ENCODE measurements around the gene KNSTRN. TPM values are rescaled to one million over a fixed set of nuclear protein-coding genes. Genes with fewer than 3 reads are reported as not detected.
A peak's percentile ranks its signal among the peaks of the same experiment; 100 is the strongest.

The KNSTRN gene
- total and polyA plus RNA-seq, 10 donors, result 6.0 to 16.8 (median 10.2) TPM

DNA sequence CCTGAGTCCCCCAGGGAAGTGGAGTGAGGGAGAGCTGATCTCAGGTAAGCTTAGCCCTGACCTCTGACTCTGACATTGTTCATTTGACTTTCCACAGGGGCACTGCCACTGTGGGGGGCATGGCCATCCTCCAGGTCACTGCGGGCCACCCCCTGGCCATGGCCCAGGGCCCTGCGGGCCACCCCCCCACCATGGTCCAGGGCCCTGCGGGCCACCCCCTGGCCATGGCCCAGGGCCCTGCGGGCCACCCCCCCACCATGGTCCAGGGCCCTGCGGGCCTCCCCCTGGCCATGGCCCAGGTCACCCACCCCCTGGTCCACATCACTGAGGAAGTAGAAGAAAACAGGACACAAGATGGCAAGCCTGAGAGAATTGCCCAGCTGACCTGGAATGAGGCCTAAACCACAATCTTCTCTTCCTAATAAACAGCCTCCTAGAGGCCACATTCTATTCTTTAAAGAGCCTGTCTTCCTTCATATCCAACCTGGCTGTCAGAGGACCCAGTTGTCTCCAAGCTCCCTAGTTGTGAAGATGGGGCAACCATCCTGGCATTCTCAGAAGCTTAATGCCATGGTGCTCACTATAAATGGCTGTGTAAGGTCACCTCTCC is 26.4 kb upstream of the KNSTRN start:
- WGBS, 5 donors, result 76 to 100% (median 84%) methylated on average over 3 to 5 of the region's 5 CpGs
- Histone ChIP-seq H3K27me3 (replicated peaks in 1 of 7) (peaks cover 0 to 9% (median 0%) of the 10 kb centered on the region in 7 donors), H3K4me3 (no peak overlapping the region), H3K9me3 (no peaks in the 10 kb centered on the region), H3K4me1 (peaks cover 3 to 27% (median 16%) of the 10 kb centered on the region in 6 donors), H3K36me3 (no peaks in the 10 kb centered on the region), H3K27ac (no peak overlapping the region)
- intact Hi-C loops (cut with DNase I; ENCODE audit: low total_unique reads), result no loop called here
- peak; percentile 28 for DNase-seq
- TF ChIP-seq POLR2AphosphoS5 (IDR thresholded peaks at IDR 0.05) (no peak), POLR2A (IDR thresholded peaks at IDR 0.05) (no peak)
- TF ChIP-seq, protein P1, sequence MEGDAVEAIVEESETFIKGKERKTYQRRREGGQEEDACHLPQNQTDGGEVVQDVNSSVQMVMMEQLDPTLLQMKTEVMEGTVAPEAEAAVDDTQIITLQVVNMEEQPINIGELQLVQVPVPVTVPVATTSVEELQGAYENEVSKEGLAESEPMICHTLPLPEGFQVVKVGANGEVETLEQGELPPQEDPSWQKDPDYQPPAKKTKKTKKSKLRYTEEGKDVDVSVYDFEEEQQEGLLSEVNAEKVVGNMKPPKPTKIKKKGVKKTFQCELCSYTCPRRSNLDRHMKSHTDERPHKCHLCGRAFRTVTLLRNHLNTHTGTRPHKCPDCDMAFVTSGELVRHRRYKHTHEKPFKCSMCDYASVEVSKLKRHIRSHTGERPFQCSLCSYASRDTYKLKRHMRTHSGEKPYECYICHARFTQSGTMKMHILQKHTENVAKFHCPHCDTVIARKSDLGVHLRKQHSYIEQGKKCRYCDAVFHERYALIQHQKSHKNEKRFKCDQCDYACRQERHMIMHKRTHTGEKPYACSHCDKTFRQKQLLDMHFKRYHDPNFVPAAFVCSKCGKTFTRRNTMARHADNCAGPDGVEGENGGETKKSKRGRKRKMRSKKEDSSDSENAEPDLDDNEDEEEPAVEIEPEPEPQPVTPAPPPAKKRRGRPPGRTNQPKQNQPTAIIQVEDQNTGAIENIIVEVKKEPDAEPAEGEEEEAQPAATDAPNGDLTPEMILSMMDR (IDR thresholded peaks at IDR 0.05 in 8 of 11, conservative IDR thresholded peaks at IDR 0.05 in 3 of 11), result no peak

DNA sequence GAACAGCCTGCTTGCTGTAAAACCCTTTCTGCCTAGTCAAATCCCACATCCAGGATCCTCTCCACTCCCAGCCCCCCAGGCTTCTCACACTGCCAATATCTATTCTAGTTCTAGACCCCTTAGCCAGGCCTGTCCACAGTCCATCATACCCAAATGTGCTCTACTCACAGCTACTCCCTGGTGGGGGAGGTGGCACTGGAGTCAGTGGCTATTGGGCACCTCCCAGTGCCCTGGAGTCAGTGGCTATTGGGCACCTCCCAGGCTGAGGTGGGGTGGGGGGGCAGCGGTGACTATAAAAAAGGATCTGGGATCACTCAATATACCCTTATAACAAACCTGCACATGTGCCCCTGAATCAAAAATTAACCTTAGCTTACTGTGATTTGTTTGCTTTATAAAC is 25.3 kb upstream of the KNSTRN start:
- 74 to 82% (median 79%) methylated on average over 1 of the region's 1 CpG for WGBS, 5 donors
- Histone ChIP-seq H3K27ac (no peak overlapping the region), H3K4me3 (peak overlapping the region in 5 of 8 donors; percentile 58 to 78 (median 65)), H3K9me3 (no peaks in the 10 kb centered on the region), H3K4me1 (peaks cover 3 to 27% (median 16%) of the 10 kb centered on the region in 6 donors), H3K27me3 (replicated peaks in 1 of 7) (peaks cover 0 to 9% (median 0%) of the 10 kb centered on the region in 7 donors), H3K36me3 (no peaks in the 10 kb centered on the region)
- TF ChIP-seq, protein P1 (IDR thresholded peaks at IDR 0.05 in 8 of 11, conservative IDR thresholded peaks at IDR 0.05 in 3 of 11), result no peak
- TF ChIP-seq POLR2AphosphoS5 (IDR thresholded peaks at IDR 0.05), result no peak
- TF ChIP-seq POLR2A (IDR thresholded peaks at IDR 0.05), result no peak
- intact Hi-C loops (cut with DNase I; ENCODE audit: low total_unique reads), result no loop called here
- DNase-seq, result peak; percentile 66

DNA sequence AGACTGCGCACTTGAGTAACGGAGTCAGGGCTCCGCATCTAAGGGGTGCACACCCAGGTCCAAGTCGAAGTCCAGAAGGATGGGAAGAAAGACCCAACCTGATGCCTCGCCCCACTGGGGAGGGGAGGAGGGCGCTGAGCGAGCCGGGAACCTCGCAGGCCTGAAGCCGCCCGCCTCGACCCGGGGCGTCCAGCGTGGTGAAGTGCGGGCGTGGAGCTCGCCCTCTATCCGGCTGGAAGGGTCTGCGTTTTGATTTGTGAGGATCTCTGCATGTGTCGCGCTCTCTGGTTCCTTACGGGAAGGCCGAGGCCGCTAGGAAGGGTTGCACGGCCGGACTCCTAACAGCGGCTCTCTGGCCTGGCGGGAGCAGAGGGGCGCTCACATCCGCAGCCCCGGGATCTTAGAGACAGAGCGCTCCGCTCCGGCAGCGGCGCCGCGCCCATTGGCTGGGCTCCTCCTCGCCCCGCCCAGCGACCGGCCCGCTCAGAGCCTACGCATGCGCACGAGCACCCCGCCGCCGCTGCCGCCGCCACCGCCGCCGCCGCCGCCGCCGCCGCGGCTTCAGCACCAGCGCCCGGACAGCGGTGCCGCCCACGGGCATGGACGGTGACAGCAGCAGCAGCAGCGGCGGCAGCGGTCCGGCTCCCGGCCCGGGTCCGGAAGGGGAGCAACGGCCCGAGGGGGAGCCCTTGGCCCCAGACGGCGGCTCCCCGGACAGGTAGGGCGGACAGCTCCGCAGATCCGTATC is 24.6 kb upstream of the KNSTRN start, which contains the start of gene DISP2:
TSS of gene DISP2 (plus strand) at position 497 of the 748 bp plus-strand sequence. CDS start at position 600, 103 bp downstream.
- peaks cover 0 to 5% (median 0%) of the 10 kb centered on the region in 6 donors for H3K36me3 ChIP-seq
- peak; percentile 97 for DNase-seq
- H3K27ac ChIP-seq, result peak within 1 kb of the TSS in 1 of 8 donors; percentile 14
- intact Hi-C loops (cut with DNase I; ENCODE audit: low total_unique reads), result no loop called here
- H3K27me3 ChIP-seq (replicated peaks in 1 of 7), result peaks cover 0 to 9% (median 0%) of the 10 kb centered on the region in 7 donors
- H3K4me1 ChIP-seq, result peaks cover 3 to 27% (median 16%) of the 10 kb centered on the region in 6 donors
- WGBS, 5 donors, result 3 to 16% (median 5%) methylated on average over 16 to 82 of the region's 82 CpGs
- H3K4me3 ChIP-seq, result peak within 1 kb of the TSS; percentile 43 to 78 (median 66)
- H3K9me3 ChIP-seq, result no peaks in the 10 kb centered on the region
- TF ChIP-seq, protein P1 (IDR thresholded peaks at IDR 0.05 in 8 of 11, conservative IDR thresholded peaks at IDR 0.05 in 3 of 11), result peak in 1 of 11 experiments; percentile 10
- TF ChIP-seq POLR2A (IDR thresholded peaks at IDR 0.05), result no peak
- peak in 2 of 3 donors; percentile 23 to 44 for TF ChIP-seq POLR2AphosphoS5 (IDR thresholded peaks at IDR 0.05)

Data from spleen (tissue), 11 donors.